Spleen (tissue), 11 donors: ENCODE measurements around the gene EFS. TPM values are rescaled to one million over a fixed set of nuclear protein-coding genes. Genes with fewer than 3 reads are reported as not detected.

ENCODE experiments used
- DNase-seq: peaks from one replicate; pipeline ENCODE4 v3.0.0-alpha.2; 2020
- H3K27ac ChIP-seq, 8 donors: fragments of 200-600 bp; sonication (generic) in 7 of 8; 1 replicate in 4 of 8; 2 replicates in 4 of 8; pipeline versions ENCODE4 v1.5.0 to v1.8.0; 2016 to 2021; ENCODE audit warnings: inconsistent platforms in 4 of 8, mild to moderate bottlenecking in 4 of 8, moderate library complexity in 1 of 8
- H3K27me3 ChIP-seq, 7 donors: fragments of 200-600 bp; sonication (generic) in 6 of 7; replicated peaks in 1 of 7; 1 replicate in 4 of 7; 2 replicates in 3 of 7; pipeline versions ENCODE4 v1.5.0 to v1.8.0; 2016 to 2021; ENCODE audit warnings: inconsistent platforms in 3 of 7, mild to moderate bottlenecking in 1 of 7
- H3K36me3 ChIP-seq, 6 donors: fragments of 200-600 bp; sonication (generic) in 5 of 6; 1 replicate in 4 of 6; 2 replicates in 2 of 6; pipeline versions ENCODE4 v1.5.0 to v1.8.0; 2016 to 2021; ENCODE audit warnings: inconsistent platforms in 2 of 6
- H3K4me1 ChIP-seq, 6 donors: fragments of 200-600 bp; sonication (generic) in 5 of 6; 1 replicate in 3 of 6; 2 replicates in 3 of 6; pipeline versions ENCODE4 v1.5.0 to v1.8.0; 2016 to 2021; ENCODE audit warnings: inconsistent platforms in 3 of 6
- H3K4me3 ChIP-seq, 8 donors: fragments of 200-600 bp; sonication (generic) in 7 of 8; 1 replicate in 4 of 8; 2 replicates in 4 of 8; pipeline versions ENCODE4 v1.5.0 to v1.8.0; 2016 to 2021; ENCODE audit warnings: inconsistent platforms in 4 of 8, mild to moderate bottlenecking in 4 of 8, moderate library complexity in 2 of 8
- H3K9me3 ChIP-seq, 8 donors: fragments of 200-600 bp; sonication (generic) in 7 of 8; 1 replicate in 4 of 8; 2 replicates in 4 of 8; pipeline versions ENCODE4 v1.5.0 to v1.8.0; 2016 to 2021; ENCODE audit warnings: inconsistent platforms in 4 of 8
- POLR2A ChIP-seq, 3 donors: fragments of 450-650 bp; IDR thresholded peaks; one replicate each; pipeline ENCODE4 v1.5.1; 2017; ENCODE audit warnings: antibody characterized with exemption in 3 of 3, mild to moderate bottlenecking in 1 of 3
- POLR2AphosphoS5 ChIP-seq, 3 donors: sonication (generic); formaldehyde crosslinking; IDR thresholded peaks; one replicate each; pipeline ENCODE4 v1.5.1; 2017; ENCODE audit warnings: antibody characterized with exemption in 3 of 3
- WGBS, 5 donors: extraction: QIAGEN DNeasy Blood & Tissue Kit in 3 of 5; methylation state at CpG; one replicate each; pipeline versions ENCODE4 v1.1.5 to v1.1.7; 2013 to 2018; 5-methylcytosine and 5-hydroxymethylcytosine counted together
- intact Hi-C: fragments of 100-400 bp; cut with DNase I; formaldehyde crosslinking; loops from one replicate; pipeline ENCODE4 v1.15.0; 2023; ENCODE audit warnings: low total_unique reads
- polyA plus RNA-seq, 3 donors: library from polyadenylated mRNA; stranded (reverse); fragments of 200-250 nt; gene quantifications; one replicate each; pipeline ENCODE4 v1.2.1, GENCODE V29; 2013
- total RNA-seq, 7 donors: library from RNA; depleted of rRNA in 3 of 7; stranded (reverse); fragments of >200 nt in 3 of 7; fragmentation: NEBNext Ultra II Directional in 4 of 7; extraction: Animal tissue kit (Norgen Biotek cat#: 25700) in 4 of 7; gene quantifications; one replicate each; pipeline versions ENCODE4 v1.1.0 to v1.2.1, GENCODE V29; 2016 to 2021
- TF ChIP-seq, protein P1 (sequence below), 11 experiments: fragments of 200-600 bp in 7 of 11; fragments of 450-650 bp in 4 of 11; sonication (generic) in 4 of 11; IDR thresholded peaks in 8 of 11; conservative IDR thresholded peaks in 3 of 11; 1 replicate in 7 of 11; 2 replicates in 4 of 11; pipeline versions ENCODE4 v1.4.0 to v1.8.0; 2016 to 2021; ENCODE audit warnings: antibody characterized with exemption in 11 of 11, inconsistent platforms in 4 of 11, mild to moderate bottlenecking in 1 of 11
- donor health status: healthy with polysubstance abuse.
- donor health status: DM: no; HTN: no; CAD: no; lungs with moderate emphysema.
- donor health status: DM: no; HTN: no; CAD: no.
- donor health status: Bipolar disorder and iron deficiency.
- donor health status: healthy.
- donor health status: DM: no; HTN: no; CAD: no.
- donor health status: DM: yes; HTN: yes; CAD: no.

The EFS gene
- total and polyA plus RNA-seq, 10 donors: 1.8 to 6.7 (median 3.9) TPM

DNA sequence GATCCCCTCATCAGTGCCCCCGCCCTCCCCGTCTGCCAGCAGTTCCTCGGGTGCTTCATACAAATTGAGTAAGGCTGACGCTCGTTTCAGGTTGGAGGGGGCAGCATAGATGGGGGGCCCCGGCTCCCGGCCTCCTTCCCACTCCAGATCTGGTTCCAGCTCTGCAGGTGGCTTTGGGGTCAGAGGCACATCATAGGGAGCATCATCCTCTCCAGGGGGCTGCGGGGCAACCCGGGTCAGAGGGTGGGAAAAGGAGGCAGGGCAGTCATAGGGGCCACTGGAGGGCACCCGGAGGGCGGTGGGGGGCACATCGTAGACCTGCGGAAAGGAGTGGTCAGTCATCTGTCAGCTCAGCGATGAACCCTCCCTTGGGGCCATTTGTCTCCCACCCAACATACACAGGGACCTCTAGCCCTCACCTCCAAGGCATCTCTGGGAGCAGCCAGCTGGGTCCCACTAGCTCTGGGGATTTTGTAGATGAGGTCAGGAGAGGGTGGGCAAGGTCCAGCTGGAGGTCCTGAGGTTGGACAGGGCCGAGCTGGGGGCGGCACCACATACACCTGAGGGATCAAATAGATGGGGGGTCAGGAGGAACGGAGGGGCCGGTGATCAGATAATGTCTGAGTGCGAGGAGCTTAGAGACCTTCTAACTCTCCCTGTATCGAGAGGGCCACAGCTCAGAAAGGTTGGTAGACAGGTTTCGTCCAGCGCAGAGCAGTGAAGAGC is 5.1 kb downstream of the EFS start:
- intact Hi-C loops: no loop called here
- Histone ChIP-seq H3K36me3 (peaks cover 0 to 12% (median 0%) of the 10 kb centered on the region in 6 donors), H3K27ac (no peak overlapping the region), H3K4me3 (no peak overlapping the region), H3K4me1 (peaks cover 0 to 2% (median under 1%) of the 10 kb centered on the region in 6 donors), H3K9me3 (no peaks in the 10 kb centered on the region), H3K27me3 (peaks cover 0 to 64% (median 11%) of the 10 kb centered on the region in 7 donors)
- DNase-seq: peak; percentile 45
- no peak for TF ChIP-seq POLR2AphosphoS5 (IDR thresholded peaks at IDR 0.05)
- no peak for TF ChIP-seq POLR2A (IDR thresholded peaks at IDR 0.05)
- TF ChIP-seq, protein P1, sequence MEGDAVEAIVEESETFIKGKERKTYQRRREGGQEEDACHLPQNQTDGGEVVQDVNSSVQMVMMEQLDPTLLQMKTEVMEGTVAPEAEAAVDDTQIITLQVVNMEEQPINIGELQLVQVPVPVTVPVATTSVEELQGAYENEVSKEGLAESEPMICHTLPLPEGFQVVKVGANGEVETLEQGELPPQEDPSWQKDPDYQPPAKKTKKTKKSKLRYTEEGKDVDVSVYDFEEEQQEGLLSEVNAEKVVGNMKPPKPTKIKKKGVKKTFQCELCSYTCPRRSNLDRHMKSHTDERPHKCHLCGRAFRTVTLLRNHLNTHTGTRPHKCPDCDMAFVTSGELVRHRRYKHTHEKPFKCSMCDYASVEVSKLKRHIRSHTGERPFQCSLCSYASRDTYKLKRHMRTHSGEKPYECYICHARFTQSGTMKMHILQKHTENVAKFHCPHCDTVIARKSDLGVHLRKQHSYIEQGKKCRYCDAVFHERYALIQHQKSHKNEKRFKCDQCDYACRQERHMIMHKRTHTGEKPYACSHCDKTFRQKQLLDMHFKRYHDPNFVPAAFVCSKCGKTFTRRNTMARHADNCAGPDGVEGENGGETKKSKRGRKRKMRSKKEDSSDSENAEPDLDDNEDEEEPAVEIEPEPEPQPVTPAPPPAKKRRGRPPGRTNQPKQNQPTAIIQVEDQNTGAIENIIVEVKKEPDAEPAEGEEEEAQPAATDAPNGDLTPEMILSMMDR (IDR thresholded peaks at IDR 0.05 in 8 of 11, conservative IDR thresholded peaks at IDR 0.05 in 3 of 11): no peak
- WGBS, 5 donors: 85 to 91% (median 89%) methylated on average over 16 to 22 of the region's 22 CpGs

DNA sequence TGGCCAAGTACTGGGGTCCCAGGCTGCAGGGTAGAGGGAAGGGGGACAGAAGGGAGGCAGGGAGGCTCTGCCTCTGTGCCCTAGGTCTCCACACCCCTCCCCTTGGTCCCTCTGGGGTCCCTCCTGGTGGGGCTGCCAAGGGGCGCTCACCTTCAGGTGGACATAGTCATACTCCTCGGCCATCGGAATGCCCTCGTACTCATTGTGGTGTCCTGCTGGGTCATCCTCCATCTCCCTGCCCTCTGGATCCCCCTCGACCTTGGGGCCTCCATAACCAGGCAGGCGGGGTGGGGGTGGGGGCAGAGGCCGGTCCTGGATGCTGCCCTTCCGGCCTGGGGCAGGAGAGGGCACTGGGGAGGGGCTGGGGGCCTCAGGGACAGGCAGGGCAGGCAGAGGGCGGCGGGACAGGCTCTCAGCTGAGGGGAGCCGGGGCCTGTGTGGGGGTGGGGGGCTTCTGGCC is 5.8 kb downstream of the EFS start:
- Histone ChIP-seq H3K36me3 (peaks cover 0 to 12% (median 0%) of the 10 kb centered on the region in 6 donors), H3K27me3 (peaks cover 0 to 64% (median 4%) of the 10 kb centered on the region in 7 donors), H3K9me3 (no peaks in the 10 kb centered on the region), H3K4me1 (no peaks in the 10 kb centered on the region), H3K27ac (no peak overlapping the region), H3K4me3 (no peak overlapping the region)
- peak; percentile 44 for DNase-seq
- TF ChIP-seq POLR2AphosphoS5 (IDR thresholded peaks at IDR 0.05) (no peak), POLR2A (IDR thresholded peaks at IDR 0.05) (no peak)
- TF ChIP-seq, protein P1 (IDR thresholded peaks at IDR 0.05 in 8 of 11, conservative IDR thresholded peaks at IDR 0.05 in 3 of 11): no peak
- intact Hi-C loops: no loop called here
- WGBS, 5 donors: 74 to 91% (median 81%) methylated on average over 7 to 11 of the region's 11 CpGs

DNA sequence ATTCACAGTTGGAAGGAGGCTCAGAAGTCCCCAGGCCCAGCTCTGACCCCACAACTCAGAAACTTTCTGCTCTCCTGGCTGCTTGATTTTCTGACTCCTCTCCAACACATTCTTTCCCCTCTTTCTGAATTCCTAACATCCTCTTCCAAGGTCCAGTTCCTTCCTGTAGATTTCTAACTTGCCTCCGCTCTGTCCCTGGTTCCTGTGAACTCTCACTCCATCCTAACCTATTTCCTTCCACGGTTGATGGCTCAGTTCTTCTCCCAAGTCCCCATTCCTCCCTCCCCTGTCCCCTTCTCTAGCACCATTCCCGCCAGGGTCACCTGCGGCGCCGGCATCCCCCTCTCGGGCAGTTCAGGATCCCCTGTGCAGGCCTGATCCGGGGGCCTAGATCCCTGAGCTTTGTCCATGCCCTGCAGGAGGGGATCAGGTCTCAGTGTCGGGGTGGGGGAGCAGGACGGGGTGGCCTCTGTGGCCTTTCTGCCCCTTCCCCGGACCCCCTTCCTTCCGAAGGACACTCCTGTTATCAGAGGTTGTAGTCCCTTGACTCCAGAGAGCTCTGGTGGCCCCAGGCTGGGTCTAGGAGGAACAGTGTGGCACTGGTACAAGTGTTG is 6.3 kb downstream of the EFS start:
- Histone ChIP-seq H3K36me3 (peaks cover 0 to 12% (median 0%) of the 10 kb centered on the region in 6 donors), H3K4me1 (no peaks in the 10 kb centered on the region), H3K27me3 (peaks cover 0 to 64% (median under 1%) of the 10 kb centered on the region in 7 donors), H3K9me3 (no peaks in the 10 kb centered on the region), H3K27ac (no peak overlapping the region), H3K4me3 (no peak overlapping the region)
- TF ChIP-seq POLR2A (IDR thresholded peaks at IDR 0.05): no peak
- TF ChIP-seq POLR2AphosphoS5 (IDR thresholded peaks at IDR 0.05): no peak
- TF ChIP-seq, protein P1 (IDR thresholded peaks at IDR 0.05 in 8 of 11, conservative IDR thresholded peaks at IDR 0.05 in 3 of 11): no peak
- 75 to 90% (median 88%) methylated on average over 11 to 12 of the region's 12 CpGs for WGBS, 5 donors
- intact Hi-C loops: no loop called here
- DNase-seq: peak; percentile 45

DNA sequence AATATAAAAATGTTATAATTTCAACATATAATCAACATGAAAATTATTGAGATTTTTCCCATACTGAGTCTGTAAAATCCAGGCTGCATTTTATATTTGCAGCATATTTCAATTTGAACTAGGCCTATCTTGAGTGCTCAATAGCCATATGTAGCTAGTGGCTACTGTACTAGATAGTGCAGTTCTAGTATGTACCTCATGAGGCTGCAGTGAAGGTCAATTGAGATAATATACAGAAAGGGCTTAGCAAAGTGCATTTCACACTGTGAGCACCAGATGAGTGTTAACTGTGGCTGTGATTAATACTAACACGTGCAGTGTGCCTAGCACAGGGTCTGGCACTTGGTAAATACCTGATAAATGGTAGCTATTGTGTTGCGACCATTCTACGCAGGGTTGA is 6.9 kb downstream of the EFS start:
- TF ChIP-seq POLR2A (IDR thresholded peaks at IDR 0.05) (no peak), POLR2AphosphoS5 (IDR thresholded peaks at IDR 0.05) (no peak)
- TF ChIP-seq, protein P1 (IDR thresholded peaks at IDR 0.05 in 8 of 11, conservative IDR thresholded peaks at IDR 0.05 in 3 of 11): no peak
- Histone ChIP-seq H3K27ac (no peak overlapping the region), H3K4me1 (peaks cover 0 to 3% (median under 1%) of the 10 kb centered on the region in 6 donors), H3K4me3 (no peak overlapping the region), H3K36me3 (peaks cover 0 to 12% (median 0%) of the 10 kb centered on the region in 6 donors), H3K9me3 (no peaks in the 10 kb centered on the region), H3K27me3 (peaks cover 0 to 64% (median 7%) of the 10 kb centered on the region in 7 donors)
- WGBS, 5 donors: 76 to 91% (median 85%) methylated on average over 3 of the region's 3 CpGs
- intact Hi-C loops: no loop called here
- DNase-seq: no peak
